ENCODE measurements around the gene CREB3L4.

Gene CREB3L4

DNA sequence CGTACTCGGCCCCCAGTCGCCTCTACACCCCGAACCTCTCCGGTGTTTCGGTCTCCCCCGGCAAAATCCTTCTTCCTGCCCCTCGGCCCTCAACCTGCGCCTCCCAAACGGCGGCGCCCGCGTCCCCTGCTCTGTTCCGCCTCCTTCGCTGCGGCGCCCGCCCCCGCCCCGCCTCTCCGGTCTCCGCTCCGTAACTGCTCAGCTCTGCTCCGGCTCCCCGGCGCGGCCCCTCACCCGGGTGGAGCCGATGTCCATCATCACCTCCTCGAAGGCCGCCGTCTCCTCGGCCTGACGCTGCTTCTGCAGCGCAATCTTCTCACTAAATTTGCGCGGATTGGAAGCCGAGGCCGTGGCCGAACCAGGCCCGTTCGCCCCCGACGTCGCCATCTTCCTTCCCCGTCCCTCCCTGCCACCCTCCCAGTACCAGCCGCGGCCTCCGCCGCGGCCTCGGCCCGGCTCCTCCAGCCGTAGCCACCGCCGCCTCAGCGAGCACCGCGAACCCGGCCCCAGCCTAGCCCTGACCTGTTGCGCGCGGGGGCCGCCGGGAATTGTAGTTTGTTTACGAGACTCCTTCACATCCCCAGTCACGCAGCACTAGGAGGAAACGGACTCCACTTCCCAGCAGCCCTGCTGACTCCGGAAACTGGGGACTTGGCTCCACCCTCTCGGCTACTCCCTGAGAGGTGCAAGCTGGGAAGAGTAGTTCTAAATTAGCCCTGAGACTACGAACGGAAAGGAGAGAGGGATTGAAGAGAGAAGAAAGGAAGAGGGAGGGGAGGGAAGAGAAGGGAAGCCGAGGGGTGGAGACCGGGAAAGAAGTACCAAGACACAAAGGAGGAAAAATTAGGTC, 9.4 kb upstream of the CREB3L4 start, which contains the start of gene CRTC2:
CRTC2 (minus strand) TSS at position 502 of the 850 bp plus-strand sequence; CDS start at position 387, 115 bp downstream.
- no peaks in the 10 kb centered on the region for H3K9me3 ChIP-seq (ENCODE audit: low read length)
- peak within 1 kb of the TSS; percentile 52 for H2AFZ ChIP-seq (ENCODE audit: low read depth, low read length)
- peaks cover 37% of the 10 kb centered on the region for H3K4me1 ChIP-seq (ENCODE audit: insufficient read depth, low read length)
- H3K4me3 ChIP-seq (ENCODE audit: low read length), result peak within 1 kb of the TSS; percentile 76
- peaks cover 33% of the 10 kb centered on the region for H3K36me3 ChIP-seq (ENCODE audit: insufficient read depth, low read length)
- H3K27me3 ChIP-seq (ENCODE audit: insufficient read depth, low read length), result no peaks in the 10 kb centered on the region

DNA sequence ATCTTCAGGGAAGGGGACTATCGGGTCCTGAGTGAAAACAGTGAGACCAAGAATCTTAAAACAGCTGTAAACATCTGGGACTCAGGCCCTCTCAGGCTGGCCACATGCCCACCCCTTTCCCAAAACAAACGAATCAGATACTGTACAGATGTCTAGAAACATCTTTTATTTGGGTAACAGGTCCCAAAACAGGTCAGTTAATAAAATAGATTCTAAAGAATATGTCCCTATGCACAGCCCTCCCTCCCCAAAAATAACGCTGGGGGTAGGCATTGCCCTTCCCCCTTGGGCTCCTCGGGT, 8.8 kb upstream of the CREB3L4 start:
- Histone ChIP-seq H3K9me3 (ENCODE audit: low read length) (no peaks in the 10 kb centered on the region), H3K36me3 (ENCODE audit: insufficient read depth, low read length) (peaks cover 27% of the 10 kb centered on the region), H3K4me1 (ENCODE audit: insufficient read depth, low read length) (peaks cover 37% of the 10 kb centered on the region), H2AFZ (ENCODE audit: low read depth, low read length) (no peak overlapping the region), H3K4me3 (ENCODE audit: low read length) (peak overlapping the region; percentile 76), H3K27me3 (ENCODE audit: insufficient read depth, low read length) (no peaks in the 10 kb centered on the region)

DNA sequence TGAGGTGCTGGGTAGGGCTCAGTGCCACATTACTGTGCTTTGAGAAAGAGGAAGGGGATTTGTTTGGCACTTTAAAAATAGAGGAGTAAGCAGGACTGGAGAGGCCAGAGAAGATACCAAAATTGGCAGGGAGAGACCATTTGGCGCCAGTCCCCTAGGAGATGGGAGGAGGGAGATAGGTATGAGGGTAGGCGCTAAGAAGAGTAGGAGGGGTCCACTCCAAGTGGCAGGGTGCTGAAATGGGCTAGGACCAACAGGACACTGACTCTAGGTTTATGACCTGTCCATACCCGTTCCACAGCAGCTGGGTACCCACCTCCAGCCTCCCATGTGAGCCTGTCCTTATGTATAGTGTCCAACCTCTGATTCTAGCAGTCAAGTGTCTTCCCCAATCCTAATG, 8.2 kb upstream of the CREB3L4 start:
- Histone ChIP-seq H3K36me3 (ENCODE audit: insufficient read depth, low read length) (peaks cover 23% of the 10 kb centered on the region), H2AFZ (ENCODE audit: low read depth, low read length) (no peak overlapping the region), H3K9me3 (ENCODE audit: low read length) (no peaks in the 10 kb centered on the region), H3K27me3 (ENCODE audit: insufficient read depth, low read length) (no peaks in the 10 kb centered on the region), H3K4me3 (ENCODE audit: low read length) (no peak overlapping the region), H3K4me1 (ENCODE audit: insufficient read depth, low read length) (peaks cover 38% of the 10 kb centered on the region)

DNA sequence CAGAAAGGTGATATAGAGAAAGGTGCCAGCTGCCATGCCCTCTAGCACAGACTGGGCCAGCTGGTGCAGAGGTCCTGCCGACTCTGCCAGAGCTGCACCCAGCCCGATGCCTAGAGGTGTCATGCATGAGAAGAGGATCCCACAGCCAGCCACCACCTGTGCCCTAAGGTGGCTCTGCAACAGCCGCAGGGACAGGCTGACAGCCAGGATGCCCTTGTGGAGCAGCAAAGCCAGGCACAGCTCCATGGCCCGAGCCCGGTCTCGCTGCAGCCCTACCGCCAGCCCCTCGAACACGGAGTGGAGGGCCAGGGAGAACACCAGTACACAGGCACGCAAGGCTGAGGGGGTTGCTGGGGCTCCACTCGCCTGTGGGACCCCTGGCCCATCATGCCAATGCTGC, 7.5 kb upstream of the CREB3L4 start:
- Histone ChIP-seq H2AFZ (ENCODE audit: low read depth, low read length) (no peak overlapping the region), H3K9me3 (ENCODE audit: low read length) (no peaks in the 10 kb centered on the region), H3K27me3 (ENCODE audit: insufficient read depth, low read length) (no peaks in the 10 kb centered on the region), H3K36me3 (ENCODE audit: insufficient read depth, low read length) (peaks cover 20% of the 10 kb centered on the region), H3K4me3 (ENCODE audit: low read length) (no peak overlapping the region), H3K4me1 (ENCODE audit: insufficient read depth, low read length) (peaks cover 39% of the 10 kb centered on the region)

DNA sequence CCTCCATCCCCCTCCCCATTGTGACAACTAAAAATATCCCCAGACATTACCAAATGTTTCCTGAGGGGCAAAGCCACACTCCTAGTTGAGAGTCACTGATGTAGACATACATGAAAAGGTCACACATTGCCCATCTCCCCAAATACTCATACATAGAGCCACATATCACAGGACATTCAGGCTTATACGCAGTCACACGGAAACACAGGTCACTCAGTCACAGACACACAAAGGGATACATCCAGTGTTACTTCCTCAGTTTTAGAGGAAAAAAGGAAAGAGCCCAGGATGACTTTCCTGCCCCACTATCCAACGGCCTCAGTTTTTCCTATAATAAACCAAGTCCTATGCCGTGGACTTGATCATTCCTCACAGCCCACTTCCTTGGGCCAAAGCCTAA, 6.3 kb upstream of the CREB3L4 start:
- H2AFZ ChIP-seq (ENCODE audit: low read depth, low read length), result no peak overlapping the region
- peak overlapping the region; percentile 66 for H3K4me3 ChIP-seq (ENCODE audit: low read length)
- peaks cover 39% of the 10 kb centered on the region for H3K4me1 ChIP-seq (ENCODE audit: insufficient read depth, low read length)
- H3K27me3 ChIP-seq (ENCODE audit: insufficient read depth, low read length), result no peaks in the 10 kb centered on the region
- H3K9me3 ChIP-seq (ENCODE audit: low read length), result no peaks in the 10 kb centered on the region
- H3K36me3 ChIP-seq (ENCODE audit: insufficient read depth, low read length), result peaks cover 20% of the 10 kb centered on the region

DNA sequence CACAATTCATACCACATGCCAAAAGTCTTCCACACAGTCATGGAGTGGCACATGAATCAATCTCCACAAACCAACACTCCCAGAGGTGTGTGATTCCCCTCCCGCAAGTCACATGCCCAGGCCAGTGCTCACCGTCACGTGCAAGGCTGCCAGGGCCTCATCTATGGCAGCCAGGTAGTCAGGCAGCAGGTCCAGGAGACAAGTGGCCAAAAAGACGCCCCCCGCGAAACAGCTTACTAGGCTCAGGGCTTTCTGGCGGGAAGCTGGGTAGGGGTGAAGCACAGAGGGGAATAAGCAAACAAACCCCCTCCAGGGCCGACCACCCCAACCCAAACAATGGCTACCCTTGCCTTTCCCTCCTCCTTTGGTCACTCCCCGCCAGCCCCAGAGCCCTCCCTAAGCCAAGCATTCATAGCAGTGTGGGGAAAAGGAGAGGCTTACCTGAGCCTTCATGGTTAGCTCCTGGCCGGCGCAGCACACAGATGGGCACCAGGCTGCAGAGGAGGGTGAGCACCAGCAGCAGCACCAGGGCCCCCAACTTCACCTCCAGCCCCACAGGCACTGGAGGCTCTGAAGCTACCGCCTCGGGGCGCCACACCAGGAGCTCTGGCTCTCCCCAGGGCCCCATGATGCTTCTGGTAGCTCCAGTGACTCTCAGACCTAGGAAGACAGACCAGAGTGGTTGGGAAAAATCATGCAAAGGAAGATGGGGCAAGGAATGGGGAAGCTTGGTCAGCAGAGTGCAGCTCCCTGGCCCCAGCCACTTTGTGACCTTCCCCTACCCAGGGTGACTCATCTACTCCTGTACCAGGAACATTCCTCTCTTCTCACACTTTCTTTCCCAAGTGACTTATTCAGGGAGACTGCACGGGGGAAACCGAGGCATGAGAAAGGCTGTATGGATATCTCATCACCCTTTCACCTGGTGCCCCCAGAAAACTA, 5.3 kb upstream of the CREB3L4 start:
- Histone ChIP-seq H3K4me3 (ENCODE audit: low read length) (peak overlapping the region; percentile 66), H3K9me3 (ENCODE audit: low read length) (no peaks in the 10 kb centered on the region), H3K36me3 (ENCODE audit: insufficient read depth, low read length) (peaks cover 20% of the 10 kb centered on the region), H3K4me1 (ENCODE audit: insufficient read depth, low read length) (peaks cover 34% of the 10 kb centered on the region), H2AFZ (ENCODE audit: low read depth, low read length) (no peak overlapping the region), H3K27me3 (ENCODE audit: insufficient read depth, low read length) (no peaks in the 10 kb centered on the region)

DNA sequence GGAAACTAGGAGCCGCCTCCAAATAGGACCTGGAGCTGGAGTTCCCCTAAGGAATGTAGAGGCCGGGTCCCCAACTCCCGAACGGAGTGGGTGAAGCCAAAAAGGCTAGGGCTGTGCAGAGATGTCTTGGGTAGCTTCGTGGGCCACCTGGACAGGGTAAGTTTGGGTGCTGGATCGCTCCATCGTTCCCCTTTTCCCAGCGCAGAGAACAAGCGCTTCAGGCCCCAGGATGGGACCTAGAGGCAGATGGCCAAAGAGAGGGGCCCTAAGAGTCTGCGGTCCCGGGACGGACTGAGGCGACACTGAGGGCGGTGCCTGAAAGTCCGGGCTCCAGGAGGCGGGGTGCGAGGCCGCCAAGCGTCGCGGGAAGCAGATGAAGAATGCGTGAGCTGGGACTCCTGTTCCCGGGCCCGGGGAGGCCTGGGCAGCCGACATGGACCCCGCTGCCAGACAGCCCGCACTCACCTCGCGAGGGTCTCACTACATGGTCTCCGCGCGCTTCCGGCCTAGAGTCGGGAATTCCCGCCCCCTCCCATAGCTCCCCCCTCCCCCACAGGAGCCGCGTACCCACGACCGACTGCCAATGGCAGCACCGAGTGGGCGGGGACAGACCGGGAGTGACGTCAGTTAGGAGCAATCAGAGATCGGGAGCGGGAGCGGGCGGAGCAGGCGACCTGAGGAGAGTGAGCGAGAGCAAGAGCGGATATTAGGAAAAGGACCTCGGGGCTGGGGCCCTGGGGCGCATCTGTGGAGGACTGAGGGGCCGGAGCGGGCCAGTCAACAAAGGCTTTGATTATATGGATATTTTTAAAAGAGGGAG, 4.5 kb upstream of the CREB3L4 start, which contains the start of gene SLC39A1:
SLC39A1 (minus strand) TSS at position 508 of the 820 bp plus-strand sequence. CDS start 822 bp downstream, outside the sequence.
- H3K36me3 ChIP-seq (ENCODE audit: insufficient read depth, low read length), result peaks cover 20% of the 10 kb centered on the region
- peak within 1 kb of the TSS; percentile 35 for H2AFZ ChIP-seq (ENCODE audit: low read depth, low read length)
- H3K27me3 ChIP-seq (ENCODE audit: insufficient read depth, low read length), result no peaks in the 10 kb centered on the region
- H3K4me3 ChIP-seq (ENCODE audit: low read length), result peak within 1 kb of the TSS; percentile 66
- H3K9me3 ChIP-seq (ENCODE audit: low read length), result no peaks in the 10 kb centered on the region
- peaks cover 35% of the 10 kb centered on the region for H3K4me1 ChIP-seq (ENCODE audit: insufficient read depth, low read length)

DNA sequence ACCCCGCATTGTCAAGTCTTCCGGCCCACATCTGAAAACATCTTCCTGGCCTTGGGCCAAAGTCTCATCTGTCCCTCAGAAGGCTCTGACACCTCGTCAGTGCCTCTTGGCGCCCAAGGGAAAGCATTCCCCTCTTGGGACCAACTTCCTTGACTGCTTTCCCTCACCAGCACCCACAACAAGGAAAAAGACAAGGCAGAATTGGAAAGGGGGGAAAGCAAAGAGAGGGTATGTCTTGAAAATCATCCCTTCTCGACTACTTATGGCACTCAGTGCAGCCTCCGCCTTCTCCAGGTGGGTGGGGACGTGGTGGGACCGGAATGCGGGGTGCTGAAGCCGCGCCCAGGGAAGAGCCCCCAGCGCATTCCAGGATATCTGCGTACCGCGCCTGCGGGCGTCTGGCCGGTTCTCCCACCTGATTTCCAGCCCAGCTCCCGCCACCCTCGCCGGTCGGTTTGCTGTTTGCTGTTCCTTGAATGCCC, 3.8 kb upstream of the CREB3L4 start:
- Histone ChIP-seq H3K27me3 (ENCODE audit: insufficient read depth, low read length) (no peaks in the 10 kb centered on the region), H3K4me1 (ENCODE audit: insufficient read depth, low read length) (peaks cover 39% of the 10 kb centered on the region), H2AFZ (ENCODE audit: low read depth, low read length) (no peak overlapping the region), H3K9me3 (ENCODE audit: low read length) (no peaks in the 10 kb centered on the region), H3K4me3 (ENCODE audit: low read length) (peak overlapping the region; percentile 66), H3K36me3 (ENCODE audit: insufficient read depth, low read length) (peaks cover 20% of the 10 kb centered on the region)

DNA sequence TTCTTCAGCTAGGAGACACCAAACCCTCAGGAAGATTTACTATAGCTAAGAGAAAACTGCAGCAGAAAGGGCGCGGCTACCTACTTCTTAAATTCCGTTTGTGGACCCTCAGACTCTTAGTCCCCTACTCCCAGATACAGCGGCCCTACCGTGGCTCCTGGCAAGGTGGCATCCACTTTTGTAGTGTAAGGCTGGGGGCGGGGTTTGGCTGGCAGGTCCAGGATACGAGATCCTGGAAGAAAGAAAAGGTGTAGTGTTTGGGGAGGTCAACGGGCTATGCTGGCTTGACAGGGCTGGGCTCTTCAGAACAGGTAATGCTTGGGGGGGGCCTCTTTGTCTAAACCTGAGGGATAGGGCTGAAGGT, 280 bp downstream of the CREB3L4 start:
- no peaks in the 10 kb centered on the region for H3K9me3 ChIP-seq (ENCODE audit: low read length)
- H3K4me3 ChIP-seq (ENCODE audit: low read length), result peak overlapping the region; percentile 86
- H3K27me3 ChIP-seq (ENCODE audit: insufficient read depth, low read length), result no peaks in the 10 kb centered on the region
- peaks cover 25% of the 10 kb centered on the region for H3K4me1 ChIP-seq (ENCODE audit: insufficient read depth, low read length)
- H2AFZ ChIP-seq (ENCODE audit: low read depth, low read length), result no peak overlapping the region
- H3K36me3 ChIP-seq (ENCODE audit: insufficient read depth, low read length), result no peaks in the 10 kb centered on the region

DNA sequence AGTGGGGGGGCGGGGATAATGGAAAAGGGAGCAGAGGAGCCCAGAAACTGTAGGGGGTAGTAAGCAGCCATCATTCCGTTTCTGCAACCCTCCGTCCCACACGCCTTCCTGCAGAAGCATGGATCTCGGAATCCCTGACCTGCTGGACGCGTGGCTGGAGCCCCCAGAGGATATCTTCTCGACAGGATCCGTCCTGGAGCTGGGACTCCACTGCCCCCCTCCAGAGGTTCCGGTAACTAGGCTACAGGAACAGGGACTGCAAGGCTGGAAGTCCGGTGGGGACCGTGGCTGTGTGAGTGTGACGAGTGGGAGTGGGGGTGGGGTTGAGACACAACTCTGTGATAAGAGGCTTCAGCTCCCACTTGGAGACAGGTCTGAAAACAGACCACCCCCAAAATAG, 706 bp downstream of the CREB3L4 start:
- no peaks in the 10 kb centered on the region for H3K27me3 ChIP-seq (ENCODE audit: insufficient read depth, low read length)
- peaks cover 3% of the 10 kb centered on the region for H3K36me3 ChIP-seq (ENCODE audit: insufficient read depth, low read length)
- H3K4me3 ChIP-seq (ENCODE audit: low read length), result peak overlapping the region; percentile 86
- peaks cover 24% of the 10 kb centered on the region for H3K4me1 ChIP-seq (ENCODE audit: insufficient read depth, low read length)
- H3K9me3 ChIP-seq (ENCODE audit: low read length), result no peaks in the 10 kb centered on the region
- H2AFZ ChIP-seq (ENCODE audit: low read depth, low read length), result no peak overlapping the region

DNA sequence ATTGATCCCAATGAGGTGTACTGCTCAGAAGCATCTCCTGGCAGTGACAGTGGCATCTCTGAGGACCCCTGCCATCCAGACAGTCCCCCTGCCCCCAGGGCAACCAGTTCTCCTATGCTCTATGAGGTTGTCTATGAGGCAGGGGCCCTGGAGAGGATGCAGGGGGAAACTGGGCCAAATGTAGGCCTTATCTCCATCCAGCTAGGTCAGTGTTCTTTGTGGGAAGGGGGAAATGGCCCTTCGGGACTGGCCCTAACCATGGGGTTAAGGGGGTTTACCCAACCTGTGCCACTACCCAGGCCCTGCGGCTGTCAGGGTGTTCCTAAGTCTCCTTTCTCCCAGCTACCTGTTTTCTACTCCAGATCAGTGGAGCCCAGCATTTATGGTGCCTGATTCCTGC, 1.3 kb downstream of the CREB3L4 start:
- no peaks in the 10 kb centered on the region for H3K27me3 ChIP-seq (ENCODE audit: insufficient read depth, low read length)

DNA sequence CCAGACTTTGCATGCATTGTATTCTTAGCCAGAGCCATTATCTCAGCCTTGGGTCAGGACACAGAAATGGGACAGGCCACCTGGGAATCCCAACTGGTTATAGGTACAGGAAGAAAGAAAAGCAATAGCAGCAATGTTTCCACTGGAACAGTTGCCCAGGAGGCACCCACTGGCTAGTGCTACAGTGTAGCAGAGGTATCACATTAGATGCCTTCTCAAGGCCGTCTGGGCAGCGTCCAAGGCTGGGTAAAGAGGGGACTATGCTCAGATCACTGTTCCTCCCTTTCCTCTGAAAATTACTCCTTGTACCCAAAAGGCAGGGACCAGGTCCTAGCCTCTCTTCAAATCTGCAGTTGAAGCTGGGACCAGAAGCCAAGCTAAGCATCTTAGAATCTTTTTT, 2.6 kb downstream of the CREB3L4 start:
- H2AFZ ChIP-seq (ENCODE audit: low read depth, low read length), result no peak overlapping the region
- peaks cover 23% of the 10 kb centered on the region for H3K4me1 ChIP-seq (ENCODE audit: insufficient read depth, low read length)
- H3K36me3 ChIP-seq (ENCODE audit: insufficient read depth, low read length), result peaks cover 17% of the 10 kb centered on the region
- H3K27me3 ChIP-seq (ENCODE audit: insufficient read depth, low read length), result no peaks in the 10 kb centered on the region
- no peaks in the 10 kb centered on the region for H3K9me3 ChIP-seq (ENCODE audit: low read length)
- no peak overlapping the region for H3K4me3 ChIP-seq (ENCODE audit: low read length)

More for the DNA sequence above, 1.3 kb downstream of the CREB3L4 start:
- Histone ChIP-seq H3K36me3 (ENCODE audit: insufficient read depth, low read length) (peaks cover 7% of the 10 kb centered on the region), H3K9me3 (ENCODE audit: low read length) (no peaks in the 10 kb centered on the region), H3K4me1 (ENCODE audit: insufficient read depth, low read length) (peaks cover 24% of the 10 kb centered on the region), H2AFZ (ENCODE audit: low read depth, low read length) (no peak overlapping the region), H3K4me3 (ENCODE audit: low read length) (peak overlapping the region; percentile 86)
